Endometrium (tissue), 2 donors: ENCODE data around the gene MT1F.

Experiments used
- FAIRE-seq: peaks from 2 replicates; lab custom pipeline; 2012; peaks lifted over from hg19 to GRCh38; lab: Jason Lieb, UNC
- donor health status: control.
- donor health status: control.

MT1F gene

GRCh38 chr16:56700195-56700594 is 42.4 kb downstream of the MT1F start:
- no peak for FAIRE-seq

- FAIRE-seq, result no peak
These were observed 42.9 kb downstream of the MT1F start for GRCh38 chr16:56700631-56701030.

GRCh38 chr16:56701534-56701933 is 43.8 kb downstream of the MT1F start:
- FAIRE-seq, result no peak

GRCh38 chr16:56702836-56703235 is 45.1 kb downstream of the MT1F start:
- no peak for FAIRE-seq
